Endothelial cell of umbilical vein (primary cell): ENCODE measurements around the gene NOSIP. TPM values are rescaled to one million over a fixed set of nuclear protein-coding genes. Genes with fewer than 3 reads are reported as not detected.

Source experiments
- BruUV-seq: library from RNA; stranded (reverse); fragments of 400-500 nt; replicated peaks from 2 replicates; lab custom pipeline; 2021; lab: Mats Ljungman, UMichigan
- CTCF ChIA-PET: fragments of 300-600, 350-600 bp; sonication (Branson Sonifier 250); formaldehyde crosslinking; loops from one replicate; lab custom pipeline; 2021; ENCODE audit warnings: antibody characterized with exemption, inconsistent platforms; lab: Charles Lee
- POLR2A ChIA-PET: fragments of 300-600, 350-600 bp; sonication (Branson Sonifier 250); formaldehyde crosslinking; loops from one replicate; lab custom pipeline; 2021; ENCODE audit warnings: antibody characterized with exemption, inconsistent platforms; lab: Charles Lee
- DNase-seq: peaks from one replicate; pipeline ENCODE4 v3.0.0-alpha.2; 2011; ENCODE audit warnings: low read depth, low spot score
- FAIRE-seq: peaks from 2 replicates; lab custom pipeline; 2011; peaks lifted over from hg19 to GRCh38; lab: Jason Lieb, UNC
- H2AFZ ChIP-seq: 2 replicates; pipeline ENCODE4 v1.6.0; 2012; ENCODE audit warnings: low read depth, low read length, control low read depth, inconsistent platforms
- H3K27ac ChIP-seq: 2 replicates; pipeline ENCODE4 v1.5.1; 2011; ENCODE audit warnings: low read depth, mild to moderate bottlenecking, control low read depth, low read length, moderate library complexity; ENCODE audit not compliant: insufficient read depth
- H3K27me3 ChIP-seq, 2 experiments: 2 replicates each; pipeline versions ENCODE4 v1.6.0 to v1.6.1; 2011; ENCODE audit warnings: low read length in 2 of 2, mixed read lengths in 1 of 2; ENCODE audit not compliant: control insufficient read depth in 2 of 2, insufficient read depth in 2 of 2
- H3K36me3 ChIP-seq, 2 experiments: 2 replicates in 1 of 2; 3 replicates in 1 of 2; pipeline ENCODE4 v1.5.1; 2011; ENCODE audit warnings: low read length in 2 of 2, mild to moderate bottlenecking in 1 of 2, moderate library complexity in 1 of 2; ENCODE audit not compliant: control insufficient read depth in 2 of 2, insufficient read depth in 2 of 2; ENCODE audit errors: extremely low read depth in 1 of 2
- H3K4me1 ChIP-seq: 3 replicates; pipeline ENCODE4 v1.5.1; 2011; ENCODE audit warnings: mild to moderate bottlenecking, low read length; ENCODE audit not compliant: control insufficient read depth, insufficient read depth; ENCODE audit errors: extremely low read depth
- H3K4me2 ChIP-seq: 2 replicates; pipeline ENCODE4 v1.6.1; 2011; ENCODE audit warnings: low read length, control low read depth, mixed read lengths; ENCODE audit not compliant: insufficient read depth
- H3K4me3 ChIP-seq, 3 experiments: fragments of 200-600 bp in 1 of 3; sonication (generic), shearing (Covaris generic) in 1 of 3; replicated peaks in 1 of 3; 2 replicates each; pipeline ENCODE4 v1.5.1; 2011 to 2016; ENCODE audit warnings: control low read depth in 3 of 3, low read length in 3 of 3, mild to moderate bottlenecking in 2 of 3, inconsistent platforms in 1 of 3, low read depth in 1 of 3, moderate library complexity in 1 of 3; ENCODE audit not compliant: insufficient read depth in 1 of 3
- H3K79me2 ChIP-seq: 2 replicates; pipeline ENCODE4 v1.6.0; 2012; ENCODE audit warnings: low read length, inconsistent platforms; ENCODE audit not compliant: control insufficient read depth, insufficient read depth
- H3K9ac ChIP-seq: replicated peaks from 2 replicates; pipeline ENCODE3; 2011; ENCODE audit warnings: low read length, control low read depth; ENCODE audit not compliant: insufficient read depth; ENCODE audit errors: extremely low read depth
- H3K9me1 ChIP-seq: replicated peaks from 3 replicates; pipeline ENCODE4 v1.6.0; 2011; ENCODE audit warnings: mild to moderate bottlenecking, low read length; ENCODE audit not compliant: control insufficient read depth, insufficient read depth; ENCODE audit errors: extremely low read depth
- H3K9me3 ChIP-seq: replicated peaks from 2 replicates; pipeline ENCODE4 v1.5.1; 2012; ENCODE audit warnings: low read length, inconsistent platforms; ENCODE audit not compliant: control insufficient read depth, insufficient read depth
- H4K20me1 ChIP-seq: replicated peaks from 2 replicates; pipeline ENCODE3; 2011; ENCODE audit warnings: mild to moderate bottlenecking, low read length; ENCODE audit not compliant: control insufficient read depth, insufficient read depth; ENCODE audit errors: extremely low read depth
- EZH2 ChIP-seq: IDR thresholded peaks from 2 replicates; pipeline ENCODE4 v1.6.1; 2012; ENCODE audit warnings: borderline replicate concordance, low read depth, mild to moderate bottlenecking, moderate library complexity, low read length, inconsistent platforms; ENCODE audit not compliant: severe bottlenecking
- FOS ChIP-seq: IDR thresholded peaks from 2 replicates; pipeline ENCODE4 v1.6.1; 2011; ENCODE audit warnings: mild to moderate bottlenecking, low read length, moderate library complexity, borderline replicate concordance; ENCODE audit not compliant: insufficient read depth
- GATA2 ChIP-seq: IDR thresholded peaks from 2 replicates; pipeline ENCODE4 v1.7.0; 2011; ENCODE audit warnings: low read depth, mild to moderate bottlenecking, moderate library complexity, mixed read lengths, low read length; ENCODE audit not compliant: insufficient read length, insufficient read depth
- JUN ChIP-seq: IDR thresholded peaks from 2 replicates; pipeline ENCODE4 v1.6.1; 2011; ENCODE audit warnings: borderline replicate concordance, low read depth; ENCODE audit not compliant: insufficient read length, insufficient read depth
- MAX ChIP-seq: IDR thresholded peaks from 2 replicates; pipeline ENCODE4 v1.6.1; 2011; ENCODE audit not compliant: insufficient read depth, insufficient read length
- MYC ChIP-seq: IDR thresholded peaks from one replicate; pipeline ENCODE4 v1.6.1; 2011; ENCODE audit warnings: mild to moderate bottlenecking, low read depth, low read length
- POLR2A ChIP-seq: IDR thresholded peaks from 2 replicates; pipeline ENCODE4 v1.6.1; 2012; ENCODE audit warnings: low read depth, mild to moderate bottlenecking, control low read depth, low read length
- POLR2AphosphoS5 ChIP-seq: IDR thresholded peaks from 2 replicates; pipeline ENCODE4 v1.6.1; 2012; ENCODE audit warnings: low read depth, mild to moderate bottlenecking, control low read depth, low read length, moderate library complexity; ENCODE audit not compliant: insufficient read depth
- dilution Hi-C: fragments of 300-500 bp; cut with MboI; formaldehyde crosslinking; loops from one replicate; pipeline ENCODE4 v1.15.0; 2019; ENCODE audit warnings: low sequenced_read_pairs; ENCODE audit not compliant: extremely low pct_ligation_motif_present
- intact Hi-C: fragments of 100-400 bp; cut with micrococcal nuclease; formaldehyde crosslinking; loops from one replicate; pipeline ENCODE4 v1.10.0; 2022
- polyA plus RNA-seq, 4 experiments: library from polyadenylated mRNA; depleted of rRNA in 3 of 4; stranded (reverse) in 3 of 4; unstranded in 1 of 4; fragments of >200 nt; gene quantifications; 2 replicates each; pipeline versions ENCODE4 v1.2.1 to v1.2.3, GENCODE V29; 2011 to 2012; ENCODE audit warnings: missing spikeins in 1 of 4
- total RNA-seq: library from RNA; stranded (reverse); gene quantifications from 2 replicates; pipeline ENCODE4 v1.2.3, GENCODE V29; 2021
- TF ChIP-seq, protein P1 (sequence below), 2 donors: IDR thresholded peaks; 1 replicate in 1 of 2; 2 replicates in 1 of 2; pipeline ENCODE4 v1.5.1; 2011; ENCODE audit warnings: low read length in 2 of 2, mild to moderate bottlenecking in 2 of 2, moderate library complexity in 2 of 2, control low read depth in 1 of 2, inconsistent platforms in 1 of 2, low read depth in 1 of 2; ENCODE audit not compliant: insufficient read depth in 1 of 2; ENCODE audit errors: extremely low read depth in 1 of 2

Gene NOSIP
- total and polyA plus RNA-seq, 2 donors (not counting 3 experiments of a cell fraction or from before 2014, with no cell fraction given) = 77.5 to 128 TPM

- intact Hi-C loops = loop anchor here (1.0 kb wide), 2 partner anchors 10 to 60 kb away; partner anchors contain the start of gene RRAS
- dilution Hi-C loops = no loop called here
- CTCF ChIA-PET = interaction anchor here (0.9 to 2.9 kb wide), 10 partner anchors 9 to 111 kb away, joined by 3 to 39 read pairs (median 3); partner anchors contain the start of gene CPT1C
- POLR2A ChIA-PET = interaction anchor here (1.5 to 2.1 kb wide), 5 partner anchors 9 to 84 kb away, joined by 3 to 11 read pairs (median 7); partner anchors contain the start of genes RPS11 and RRAS
- peaks cover 32% of the 10 kb centered on the region for H3K79me2 ChIP-seq
- no peaks in the 10 kb centered on the region for H3K27me3 ChIP-seq
- peak overlapping the region; percentile 44 to 84 (median 61) for H3K4me3 ChIP-seq
- no peak for TF ChIP-seq GATA2
- no peak for TF ChIP-seq JUN
- TF ChIP-seq MYC = no peak
- TF ChIP-seq EZH2 = no peak
- TF ChIP-seq MAX = no peak
- no peak for TF ChIP-seq FOS
- no peak for TF ChIP-seq POLR2A
- no peak for TF ChIP-seq POLR2AphosphoS5
- TF ChIP-seq, protein P1, sequence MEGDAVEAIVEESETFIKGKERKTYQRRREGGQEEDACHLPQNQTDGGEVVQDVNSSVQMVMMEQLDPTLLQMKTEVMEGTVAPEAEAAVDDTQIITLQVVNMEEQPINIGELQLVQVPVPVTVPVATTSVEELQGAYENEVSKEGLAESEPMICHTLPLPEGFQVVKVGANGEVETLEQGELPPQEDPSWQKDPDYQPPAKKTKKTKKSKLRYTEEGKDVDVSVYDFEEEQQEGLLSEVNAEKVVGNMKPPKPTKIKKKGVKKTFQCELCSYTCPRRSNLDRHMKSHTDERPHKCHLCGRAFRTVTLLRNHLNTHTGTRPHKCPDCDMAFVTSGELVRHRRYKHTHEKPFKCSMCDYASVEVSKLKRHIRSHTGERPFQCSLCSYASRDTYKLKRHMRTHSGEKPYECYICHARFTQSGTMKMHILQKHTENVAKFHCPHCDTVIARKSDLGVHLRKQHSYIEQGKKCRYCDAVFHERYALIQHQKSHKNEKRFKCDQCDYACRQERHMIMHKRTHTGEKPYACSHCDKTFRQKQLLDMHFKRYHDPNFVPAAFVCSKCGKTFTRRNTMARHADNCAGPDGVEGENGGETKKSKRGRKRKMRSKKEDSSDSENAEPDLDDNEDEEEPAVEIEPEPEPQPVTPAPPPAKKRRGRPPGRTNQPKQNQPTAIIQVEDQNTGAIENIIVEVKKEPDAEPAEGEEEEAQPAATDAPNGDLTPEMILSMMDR (IDR thresholded peaks at IDR 0.05; ENCODE audit: extremely low read depth in 1 of 2, insufficient read depth in 1 of 2, low read depth in 1 of 2, low read length in 2 of 2) = no peak
- peak overlapping the region; percentile 82 for H3K9ac ChIP-seq
- peaks cover 15% of the 10 kb centered on the region for H3K4me1 ChIP-seq
- H4K20me1 ChIP-seq = no peaks in the 10 kb centered on the region
- FAIRE-seq (no peak), DNase-seq (no peak)
- TSS peak; percentile 62 for BruUV-seq
- H3K9me1 ChIP-seq = no peaks in the 10 kb centered on the region
- H3K36me3 ChIP-seq = peaks cover 2% of the 10 kb centered on the region in 2 experiments
- H3K9me3 ChIP-seq = no peaks in the 10 kb centered on the region
- peak overlapping the region; percentile 62 for H3K4me2 ChIP-seq
- peak overlapping the region; percentile 21 for H3K27ac ChIP-seq
- peak overlapping the region; percentile 0 for H2AFZ ChIP-seq
Observed at GRCh38 chr19:49579947-49580263, 451 bp downstream of the NOSIP start.
